ENCODE results near the gene APOOL.

Gene APOOL

GRCh38 chrX:85084770-85085393 lies 81.2 kb downstream of the APOOL start:
- peak; percentile 45 for DNase-seq

GRCh38 chrX:85089321-85089840 lies 85.7 kb downstream of the APOOL start:
- no peak for DNase-seq

- no peak for DNase-seq
Observed at GRCh38 chrX:85107407-85107806, 103.7 kb downstream of the APOOL start.

- DNase-seq = no peak
Observed at GRCh38 chrX:85108165-85108564, 104.5 kb downstream of the APOOL start.

GRCh38 chrX:85109235-85109634 lies 105.6 kb downstream of the APOOL start:
- no peak for DNase-seq

- DNase-seq = peak; percentile 1
Observed at GRCh38 chrX:85111347-85111746, 107.7 kb downstream of the APOOL start.

- no peak for DNase-seq
Observed at GRCh38 chrX:85112293-85112692, 108.6 kb downstream of the APOOL start.

GRCh38 chrX:85113746-85114145 lies 110.1 kb downstream of the APOOL start:
- no peak for DNase-seq

- no peak for DNase-seq
Observed at GRCh38 chrX:85114171-85114570, 110.5 kb downstream of the APOOL start.

GRCh38 chrX:85114776-85115175 lies 111.1 kb downstream of the APOOL start:
- no peak for DNase-seq

- no peak for DNase-seq
Observed at GRCh38 chrX:85115252-85115651, 111.6 kb downstream of the APOOL start.

- no peak for DNase-seq
Observed at GRCh38 chrX:85136409-85136808, 132.7 kb downstream of the APOOL start.

GRCh38 chrX:85139422-85139821 lies 135.7 kb downstream of the APOOL start:
- DNase-seq = no peak

- DNase-seq = no peak
Observed at GRCh38 chrX:85140964-85141363, 137.3 kb downstream of the APOOL start.
